Retinal pigment epithelial cell (primary cell): Measurements from ENCODE around the gene PIM3.

Experiments
- DNase-seq: peaks from one replicate; pipeline ENCODE4 v3.0.0-alpha.2; 2010; ENCODE audit warnings: low read depth
- H3K4me3 ChIP-seq: 2 replicates; pipeline ENCODE4 v1.5.1; 2011; ENCODE audit warnings: mild to moderate bottlenecking, low read length, control low read depth, moderate library complexity
- TF ChIP-seq, protein P1 (sequence below): conservative IDR thresholded peaks from 2 replicates; pipeline ENCODE4 v1.5.1; 2011; ENCODE audit warnings: low read depth, low read length, control low read depth, inconsistent platforms

Gene PIM3

DNA sequence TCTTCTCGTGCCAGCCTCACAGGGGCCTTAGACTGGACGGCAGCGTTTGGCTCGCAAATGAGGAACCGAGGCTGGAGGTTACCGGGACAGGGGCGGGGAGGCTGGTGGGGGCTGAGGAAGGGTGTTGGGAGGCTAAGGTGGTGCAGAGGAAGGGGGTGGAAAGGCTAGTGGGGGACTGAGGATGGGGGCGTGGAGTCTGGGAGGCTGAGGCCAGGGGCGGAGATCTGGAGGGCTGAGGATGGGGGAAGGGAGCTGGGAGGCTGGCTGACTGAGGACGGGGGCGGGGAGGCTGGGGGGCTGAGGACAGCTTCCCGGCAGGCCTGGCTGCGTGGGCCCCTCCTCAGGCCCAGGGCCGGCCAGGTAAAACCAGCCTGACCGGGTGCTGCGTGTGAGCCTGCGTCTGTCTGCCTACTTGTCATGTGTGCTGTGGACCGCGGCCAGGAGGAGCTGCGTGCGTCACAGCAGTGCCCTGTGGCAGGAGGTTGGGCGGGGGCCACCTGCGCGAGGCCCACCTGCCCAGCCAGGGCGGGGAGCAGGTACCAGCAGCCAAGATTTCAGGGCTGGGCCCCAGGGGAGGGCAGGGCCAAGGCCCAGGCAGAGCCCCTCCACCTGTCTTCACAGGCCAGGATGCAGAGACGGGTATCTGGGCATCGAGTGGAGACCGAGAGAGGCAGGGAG is 9.4 kb upstream of the PIM3 start:
- no peak for DNase-seq
- no peak overlapping the region for H3K4me3 ChIP-seq
- TF ChIP-seq, protein P1, sequence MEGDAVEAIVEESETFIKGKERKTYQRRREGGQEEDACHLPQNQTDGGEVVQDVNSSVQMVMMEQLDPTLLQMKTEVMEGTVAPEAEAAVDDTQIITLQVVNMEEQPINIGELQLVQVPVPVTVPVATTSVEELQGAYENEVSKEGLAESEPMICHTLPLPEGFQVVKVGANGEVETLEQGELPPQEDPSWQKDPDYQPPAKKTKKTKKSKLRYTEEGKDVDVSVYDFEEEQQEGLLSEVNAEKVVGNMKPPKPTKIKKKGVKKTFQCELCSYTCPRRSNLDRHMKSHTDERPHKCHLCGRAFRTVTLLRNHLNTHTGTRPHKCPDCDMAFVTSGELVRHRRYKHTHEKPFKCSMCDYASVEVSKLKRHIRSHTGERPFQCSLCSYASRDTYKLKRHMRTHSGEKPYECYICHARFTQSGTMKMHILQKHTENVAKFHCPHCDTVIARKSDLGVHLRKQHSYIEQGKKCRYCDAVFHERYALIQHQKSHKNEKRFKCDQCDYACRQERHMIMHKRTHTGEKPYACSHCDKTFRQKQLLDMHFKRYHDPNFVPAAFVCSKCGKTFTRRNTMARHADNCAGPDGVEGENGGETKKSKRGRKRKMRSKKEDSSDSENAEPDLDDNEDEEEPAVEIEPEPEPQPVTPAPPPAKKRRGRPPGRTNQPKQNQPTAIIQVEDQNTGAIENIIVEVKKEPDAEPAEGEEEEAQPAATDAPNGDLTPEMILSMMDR = no peak

GRCh38 chr22:49951678-49951985 is 8.9 kb upstream of the PIM3 start:
- DNase-seq = no peak
- no peak overlapping the region for H3K4me3 ChIP-seq
- TF ChIP-seq, protein P1 = no peak

- peak; percentile 65 for DNase-seq
- no peak overlapping the region for H3K4me3 ChIP-seq
- TF ChIP-seq, protein P1 = no peak
Observed at GRCh38 chr22:49951986-49952896, 8.3 kb upstream of the PIM3 start.

DNA sequence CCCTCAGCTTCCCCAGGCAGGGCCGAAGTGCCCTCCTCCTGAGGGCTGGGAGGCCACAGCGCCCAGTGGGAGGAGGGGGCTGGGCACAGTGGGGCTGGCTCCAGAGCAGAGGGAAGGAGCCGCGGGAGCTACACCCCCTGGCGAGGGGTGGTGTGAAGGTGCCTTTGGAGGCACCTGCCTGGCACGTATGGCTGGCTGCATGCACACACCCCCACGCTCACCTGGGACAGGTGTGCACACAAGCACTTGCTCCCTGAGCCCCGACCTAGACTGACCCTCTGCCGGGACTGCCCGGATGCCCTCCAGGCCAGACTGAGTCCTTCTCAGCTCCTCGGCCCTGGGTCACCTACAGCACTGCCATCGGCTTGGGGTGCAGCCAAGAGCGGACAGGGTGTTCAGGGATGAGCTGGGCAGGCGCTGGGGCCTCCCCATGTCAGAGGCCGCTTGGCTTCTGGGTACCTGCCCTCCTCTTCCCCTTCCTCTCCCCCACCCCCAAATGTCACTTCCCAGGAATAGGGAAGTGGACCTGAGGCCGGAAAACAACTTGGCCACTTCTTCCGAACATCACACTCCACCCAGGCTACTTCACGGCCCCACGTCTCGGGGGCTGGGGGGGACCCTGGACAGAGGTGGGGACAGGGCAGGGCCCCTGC is 7.4 kb upstream of the PIM3 start:
- H3K4me3 ChIP-seq = no peak overlapping the region
- DNase-seq = no peak
- TF ChIP-seq, protein P1 = no peak

- H3K4me3 ChIP-seq = no peak overlapping the region
- TF ChIP-seq, protein P1 = no peak
- no peak for DNase-seq
Observed at GRCh38 chr22:49953680-49954344, 6.8 kb upstream of the PIM3 start.

- no peak for DNase-seq
- TF ChIP-seq, protein P1 = no peak
- H3K4me3 ChIP-seq = no peak overlapping the region
Observed at GRCh38 chr22:49954354-49954753, 6.2 kb upstream of the PIM3 start.
